CD4-positive, alpha-beta memory T cell (primary cell): ENCODE data around the gene PTMA. TPM values are rescaled to one million over a fixed set of nuclear protein-coding genes. Genes with fewer than 3 reads are reported as not detected.

ENCODE experiments used
- CTCF ChIA-PET: fragments of 350-600 bp; sonication (Branson Sonifier 250); formaldehyde crosslinking; loops from one replicate; lab custom pipeline; 2021; ENCODE audit warnings: inconsistent platforms; ENCODE audit not compliant: partially characterized antibody; lab: Charles Lee
- POLR2A ChIA-PET: fragments of 350-600 bp; sonication (Branson Sonifier 250); formaldehyde crosslinking; loops from one replicate; lab custom pipeline; 2021; ENCODE audit not compliant: partially characterized antibody; lab: Charles Lee
- DNase-seq, 5 donors: peaks; one replicate each; pipeline versions ENCODE4 v3.0.0 to v3.0.0-alpha.2; 2020 to 2022; ENCODE audit warnings: mixed read lengths in 1 of 5
- H3K27ac ChIP-seq: one replicate; pipeline ENCODE4 v1.7.0; 2013; ENCODE audit warnings: low read depth, low read length
- H3K27me3 ChIP-seq: 2 replicates; pipeline ENCODE4 v1.7.0; 2013; ENCODE audit warnings: mild to moderate bottlenecking, low read length, moderate library complexity; ENCODE audit not compliant: insufficient read depth
- H3K36me3 ChIP-seq: 2 replicates; pipeline ENCODE4 v1.7.0; 2013; ENCODE audit warnings: mild to moderate bottlenecking, low read length, moderate library complexity; ENCODE audit not compliant: insufficient read depth
- H3K4me1 ChIP-seq: 2 replicates; pipeline ENCODE4 v1.7.0; 2013; ENCODE audit warnings: mild to moderate bottlenecking, low read length, moderate library complexity; ENCODE audit not compliant: insufficient read depth
- H3K4me3 ChIP-seq, 2 donors: one replicate each; pipeline ENCODE4 v1.7.0; 2013; ENCODE audit warnings: low read length in 2 of 2, mild to moderate bottlenecking in 1 of 2
- H3K9me3 ChIP-seq, 2 donors: one replicate each; pipeline ENCODE4 v1.7.0; 2013; ENCODE audit warnings: low read length in 2 of 2, control low read depth in 1 of 2; ENCODE audit not compliant: control insufficient read depth in 1 of 2
- H3K27ac Mint-ChIP-seq, 7 donors: one replicate each; pipeline ENCODE4 v1.8.0; 2020 to 2021; ENCODE audit warnings: mixed read lengths in 7 of 7, mild to moderate bottlenecking in 6 of 7, inconsistent platforms in 3 of 7, moderate library complexity in 3 of 7
- H3K27me3 Mint-ChIP-seq, 2 donors: one replicate each; pipeline ENCODE4 v1.8.0; 2020 to 2021; ENCODE audit warnings: mixed read lengths in 2 of 2
- H3K36me3 Mint-ChIP-seq, 2 donors: one replicate each; pipeline ENCODE4 v1.8.0; 2020 to 2021; ENCODE audit warnings: mixed read lengths in 2 of 2, inconsistent platforms in 1 of 2, mild to moderate bottlenecking in 1 of 2
- H3K4me1 Mint-ChIP-seq, 4 donors: one replicate each; pipeline ENCODE4 v1.8.0; 2020 to 2021; ENCODE audit warnings: mixed read lengths in 4 of 4, mild to moderate bottlenecking in 1 of 4
- H3K4me3 Mint-ChIP-seq, 8 donors: one replicate each; pipeline ENCODE4 v1.8.0; 2020 to 2021; ENCODE audit warnings: mixed read lengths in 8 of 8, mild to moderate bottlenecking in 7 of 8, moderate library complexity in 6 of 8, inconsistent platforms in 3 of 8
- H3K9me3 Mint-ChIP-seq, 8 donors: one replicate each; pipeline ENCODE4 v1.8.0; 2020 to 2021; ENCODE audit warnings: mixed read lengths in 8 of 8, mild to moderate bottlenecking in 5 of 8, inconsistent platforms in 3 of 8, moderate library complexity in 1 of 8
- intact Hi-C: fragments of 100-400 bp; cut with micrococcal nuclease; formaldehyde crosslinking; loops from one replicate; pipeline ENCODE4 v1.15.1; 2023
- polyA plus RNA-seq, 2 donors: library from polyadenylated mRNA; unstranded; fragments of 300-500 nt; fragmentation: Illumina TruSeq; gene quantifications; one replicate each; pipeline ENCODE4 v1.2.3, GENCODE V29; 2021
- total RNA-seq, 2 experiments: library from RNA; stranded (reverse); gene quantifications; one replicate each; pipeline ENCODE4 v1.2.3, GENCODE V29; 2021

The PTMA gene
- total and polyA plus RNA-seq, 4 experiments from 2014 or later = 974 to 1,836 (median 1,208) TPM

DNA sequence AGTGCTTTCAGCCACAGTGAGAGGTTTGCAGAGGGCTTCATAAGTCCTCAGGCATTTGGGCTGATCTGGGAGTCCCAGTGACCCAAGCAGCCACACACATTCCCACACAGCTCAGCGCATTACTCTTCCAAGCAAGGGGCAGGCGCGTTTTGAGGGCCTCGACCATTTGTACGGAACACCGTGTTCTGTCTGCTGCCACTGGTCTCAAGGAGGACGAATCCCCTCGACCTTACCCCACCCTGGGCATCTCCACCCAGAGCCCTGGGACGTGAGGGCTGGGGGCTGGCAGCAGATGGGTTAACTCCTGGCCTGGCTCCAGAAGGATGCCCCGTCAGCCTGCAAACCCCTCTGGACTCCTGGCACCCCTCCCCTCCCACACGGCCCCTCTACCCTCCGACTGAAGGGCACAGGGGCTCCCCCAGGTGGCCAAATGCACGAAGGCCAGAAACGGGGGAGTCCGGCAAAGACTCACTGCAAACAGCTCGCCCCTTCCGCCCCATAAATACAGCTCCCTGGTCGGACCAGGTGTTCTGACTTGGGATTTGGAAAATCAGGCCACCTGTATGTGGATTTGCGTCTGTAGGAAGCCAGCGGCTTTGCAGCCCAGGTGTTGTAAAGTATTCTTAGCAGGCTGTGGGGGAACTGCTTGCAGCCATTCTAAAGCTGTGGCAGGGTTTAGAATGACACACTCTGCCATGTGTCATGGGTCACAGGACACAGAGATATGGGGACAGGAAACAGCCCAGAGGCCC lies 33.6 kb upstream of the PTMA start:
- no peaks in the 10 kb centered on the region for H3K27me3 ChIP-seq
- Mint-ChIP-seq H3K27me3 (peaks cover 1 to 2% of the 10 kb centered on the region in 2 donors), H3K36me3 (no peaks in the 10 kb centered on the region), H3K27ac (peak overlapping the region in 1 of 7 donors; percentile 37), H3K4me1 (peaks cover 2 to 10% (median 4%) of the 10 kb centered on the region in 4 donors), H3K9me3 (peaks cover 0 to 2% (median 0%) of the 10 kb centered on the region in 8 donors), H3K4me3 (no peak overlapping the region)
- intact Hi-C loops = loop anchor here (2.0 kb wide), 1 partner anchor 26 kb away; no protein-coding TSS in a partner anchor
- ChIA-PET POLR2A (interaction anchor here (0.6 to 7.9 kb wide), 7 partner anchors 13 to 70 kb away, joined by 3 to 136 read pairs (median 10); partner anchors contain the start of gene PTMA), CTCF (interaction anchor here (0.7 to 21.7 kb wide), 24 partner anchors 9 to 210 kb away, joined by 3 to 742 read pairs (median 8); partner anchors contain the start of genes NCL and PTMA)
- no peak overlapping the region for H3K4me3 ChIP-seq
- H3K9me3 ChIP-seq = no peaks in the 10 kb centered on the region
- peaks cover 10% of the 10 kb centered on the region for H3K4me1 ChIP-seq
- peak in 4 of 5 donors; percentile 33 to 52 (median 38) for DNase-seq
- no peak overlapping the region for H3K27ac ChIP-seq
- no peaks in the 10 kb centered on the region for H3K36me3 ChIP-seq

- intact Hi-C loops = no loop called here
- peaks cover 2 to 10% (median 4%) of the 10 kb centered on the region in 4 donors for H3K4me1 Mint-ChIP-seq
- CTCF ChIA-PET = interaction anchor here (0.5 to 21.7 kb wide), 17 partner anchors 10 to 159 kb away, joined by 3 to 742 read pairs (median 30); partner anchors contain the start of gene PTMA
- H3K9me3 Mint-ChIP-seq = peaks cover 0 to 2% (median 0%) of the 10 kb centered on the region in 8 donors
- no peaks in the 10 kb centered on the region for H3K36me3 Mint-ChIP-seq
- Histone ChIP-seq H3K36me3 (no peaks in the 10 kb centered on the region), H3K4me1 (peaks cover 10% of the 10 kb centered on the region), H3K9me3 (no peaks in the 10 kb centered on the region), H3K27ac (no peak overlapping the region), H3K27me3 (no peaks in the 10 kb centered on the region), H3K4me3 (no peak overlapping the region)
- H3K27me3 Mint-ChIP-seq = peaks cover 4% of the 10 kb centered on the region in 2 donors
- DNase-seq = no peak
- POLR2A ChIA-PET = interaction anchor here (4.6 to 7.9 kb wide), 3 partner anchors 30 to 65 kb away, joined by 49 to 136 read pairs (median 98); partner anchors contain the start of gene PTMA
- no peak overlapping the region for H3K4me3 Mint-ChIP-seq
- peak overlapping the region in 2 of 7 donors; percentile 43 to 83 for H3K27ac Mint-ChIP-seq
Measured at GRCh38 chr2:231676243-231676642, 32.1 kb upstream of the PTMA start.

- peaks cover 3 to 14% (median 7%) of the 10 kb centered on the region in 4 donors for H3K4me1 Mint-ChIP-seq
- Histone ChIP-seq H3K9me3 (no peaks in the 10 kb centered on the region), H3K4me3 (no peak overlapping the region), H3K27ac (no peak overlapping the region), H3K27me3 (peaks cover under 1% of the 10 kb centered on the region), H3K36me3 (no peaks in the 10 kb centered on the region), H3K4me1 (peaks cover 10% of the 10 kb centered on the region)
- peak; percentile 81 to 85 (median 84) for DNase-seq
- POLR2A ChIA-PET = interaction anchor here (0.8 to 7.9 kb wide), 5 partner anchors 16 to 160 kb away, joined by 3 to 136 read pairs (median 49); partner anchors contain the start of gene PTMA
- H3K36me3 Mint-ChIP-seq = no peaks in the 10 kb centered on the region
- intact Hi-C loops = loop anchor here (1.0 kb wide), 5 partner anchors 10 to 109 kb away; partner anchors contain the start of gene COPS7B
- peak overlapping the region in 1 of 8 donors; percentile 15 for H3K4me3 Mint-ChIP-seq
- peaks cover 0 to 2% (median 0%) of the 10 kb centered on the region in 8 donors for H3K9me3 Mint-ChIP-seq
- H3K27ac Mint-ChIP-seq = peak overlapping the region in 1 of 7 donors; percentile 3
- peaks cover 13 to 16% of the 10 kb centered on the region in 2 donors for H3K27me3 Mint-ChIP-seq
- CTCF ChIA-PET = interaction anchor here (0.8 to 21.7 kb wide), 25 partner anchors 8 to 621 kb away, joined by 3 to 742 read pairs (median 6); partner anchors contain the start of gene PTMA
Measured at GRCh38 chr2:231677632-231678104, 30.7 kb upstream of the PTMA start.

- Histone ChIP-seq H3K36me3 (no peaks in the 10 kb centered on the region), H3K9me3 (no peaks in the 10 kb centered on the region), H3K4me1 (peaks cover 3% of the 10 kb centered on the region), H3K27me3 (peaks cover 3% of the 10 kb centered on the region), H3K4me3 (no peak overlapping the region), H3K27ac (no peak overlapping the region)
- Mint-ChIP-seq H3K27ac (peak overlapping the region in 1 of 7 donors; percentile 42), H3K4me3 (no peak overlapping the region), H3K9me3 (peaks cover 0 to 2% (median 0%) of the 10 kb centered on the region in 8 donors), H3K4me1 (peaks cover 3 to 14% (median 7%) of the 10 kb centered on the region in 4 donors), H3K36me3 (no peaks in the 10 kb centered on the region), H3K27me3 (peaks cover 13 to 17% of the 10 kb centered on the region in 2 donors)
- CTCF ChIA-PET = interaction anchor here (1.1 to 21.7 kb wide), 4 partner anchors 20 to 67 kb away, joined by 3 to 742 read pairs (median 4); no protein-coding TSS in a partner anchor
- intact Hi-C loops = no loop called here
- no peak for DNase-seq
- POLR2A ChIA-PET = interaction anchor here (7.4 kb wide), 1 partner anchor 34 kb away, joined by 43 read pairs; no protein-coding TSS in a partner anchor
Measured at GRCh38 chr2:231679908-231680284, 28.4 kb upstream of the PTMA start.

- Mint-ChIP-seq H3K27ac (peak overlapping the region in 1 of 7 donors; percentile 41), H3K27me3 (peaks cover 13 to 17% of the 10 kb centered on the region in 2 donors), H3K9me3 (peaks cover 0 to 2% (median 0%) of the 10 kb centered on the region in 8 donors), H3K4me1 (peaks cover 3 to 11% (median 7%) of the 10 kb centered on the region in 4 donors), H3K4me3 (peak overlapping the region in 1 of 8 donors; percentile 30), H3K36me3 (no peaks in the 10 kb centered on the region)
- Histone ChIP-seq H3K9me3 (no peaks in the 10 kb centered on the region), H3K27ac (no peak overlapping the region), H3K27me3 (peaks cover 3% of the 10 kb centered on the region), H3K36me3 (no peaks in the 10 kb centered on the region), H3K4me3 (no peak overlapping the region), H3K4me1 (no peaks in the 10 kb centered on the region)
- DNase-seq = no peak
- intact Hi-C loops = no loop called here
- POLR2A ChIA-PET = interaction anchor here (7.4 kb wide), 1 partner anchor 34 kb away, joined by 43 read pairs; no protein-coding TSS in a partner anchor
- CTCF ChIA-PET = interaction anchor here (1.4 to 21.7 kb wide), 3 partner anchors 20 to 36 kb away, joined by 4 to 742 read pairs (median 5); no protein-coding TSS in a partner anchor
Measured at GRCh38 chr2:231680285-231680991, 27.9 kb upstream of the PTMA start.

DNA sequence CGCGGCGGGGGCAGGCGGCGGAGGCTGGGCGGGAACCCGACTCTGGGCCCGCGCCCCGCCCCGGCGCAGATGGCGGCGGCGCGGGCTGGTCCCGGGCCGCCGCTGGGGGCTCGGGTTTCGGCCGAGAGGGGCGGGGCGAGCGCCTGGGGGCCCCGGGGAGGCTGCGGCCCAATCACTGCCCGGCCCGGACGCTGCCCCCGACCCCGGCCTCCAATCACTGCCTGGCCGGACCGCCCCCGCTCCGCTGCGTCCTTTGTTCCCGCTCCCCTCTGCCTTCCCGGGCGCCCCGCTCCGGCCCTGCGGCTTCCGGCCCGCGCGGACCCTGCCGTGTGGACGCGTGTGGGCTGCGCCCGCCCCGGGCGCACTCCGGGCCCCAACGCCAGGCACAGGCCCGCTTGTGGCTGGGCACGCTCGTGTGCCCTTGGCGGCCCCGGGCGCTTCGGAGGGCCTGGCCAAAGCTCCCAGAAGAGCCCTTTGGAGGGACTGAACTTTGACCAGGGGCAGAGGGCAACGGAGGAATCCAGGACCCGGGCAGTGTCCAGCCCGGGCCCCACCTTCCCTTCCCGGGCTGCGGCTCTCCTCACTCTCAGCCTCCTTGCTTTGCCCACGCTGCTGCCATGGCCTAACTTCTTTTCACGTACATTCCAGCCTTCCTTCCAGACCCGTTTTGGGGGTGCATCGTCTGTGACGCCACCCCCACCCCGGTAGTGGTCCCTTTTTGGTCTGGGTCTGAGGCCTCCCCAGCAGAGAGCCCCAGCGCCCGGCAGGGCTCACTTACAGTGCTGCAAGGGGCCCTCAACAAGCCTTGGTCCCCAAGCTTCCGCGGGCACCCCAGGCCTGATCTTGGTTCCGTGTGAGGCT lies 27.1 kb upstream of the PTMA start:
- Mint-ChIP-seq H3K4me1 (peaks cover 3 to 11% (median 7%) of the 10 kb centered on the region in 4 donors), H3K27ac (no peak overlapping the region), H3K27me3 (peaks cover 13 to 16% of the 10 kb centered on the region in 2 donors), H3K4me3 (peak overlapping the region in 7 of 8 donors; percentile 10 to 82 (median 58)), H3K9me3 (peaks cover 0 to 1% (median 0%) of the 10 kb centered on the region in 8 donors), H3K36me3 (no peaks in the 10 kb centered on the region)
- Histone ChIP-seq H3K4me1 (no peaks in the 10 kb centered on the region), H3K4me3 (no peak overlapping the region), H3K27me3 (peaks cover 3% of the 10 kb centered on the region), H3K9me3 (no peaks in the 10 kb centered on the region), H3K27ac (no peak overlapping the region), H3K36me3 (no peaks in the 10 kb centered on the region)
- ChIA-PET CTCF (interaction anchor here (1.0 to 21.7 kb wide), 4 partner anchors 10 to 35 kb away, joined by 3 to 742 read pairs (median 4); no protein-coding TSS in a partner anchor), POLR2A (interaction anchor here (1.2 to 7.4 kb wide), 3 partner anchors 26 to 100 kb away, joined by 3 to 43 read pairs (median 5); partner anchors contain the start of gene PDE6D)
- DNase-seq = no peak
- intact Hi-C loops = no loop called here
